SU-DHL-6 (cell line): Measurements from ENCODE around the gene ITPA.
"Not testable (repeated sequence)": the region's sequence is repeated elsewhere in the genome, so short reads cannot be mapped to it uniquely, and the experiment has no call there.

ENCODE experiments used
- CTCF ChIP-seq: fragments of 200-600 bp; sonication (generic); IDR thresholded peaks from one replicate; pipeline ENCODE4 v1.5.1; 2017; ENCODE audit warnings: antibody characterized with exemption, mild to moderate bottlenecking, low read length, moderate library complexity; ENCODE audit not compliant: insufficient read depth, poor library complexity, severe bottlenecking
- EZH2phosphoT487 ChIP-seq: fragments of 200-600 bp; sonication (generic), shearing (Covaris generic); conservative IDR thresholded peaks from 2 replicates; pipeline ENCODE4 v1.6.1; 2018; ENCODE audit warnings: mild to moderate bottlenecking, antibody characterized with exemption, low read length, moderate library complexity, mixed read lengths

DNA sequence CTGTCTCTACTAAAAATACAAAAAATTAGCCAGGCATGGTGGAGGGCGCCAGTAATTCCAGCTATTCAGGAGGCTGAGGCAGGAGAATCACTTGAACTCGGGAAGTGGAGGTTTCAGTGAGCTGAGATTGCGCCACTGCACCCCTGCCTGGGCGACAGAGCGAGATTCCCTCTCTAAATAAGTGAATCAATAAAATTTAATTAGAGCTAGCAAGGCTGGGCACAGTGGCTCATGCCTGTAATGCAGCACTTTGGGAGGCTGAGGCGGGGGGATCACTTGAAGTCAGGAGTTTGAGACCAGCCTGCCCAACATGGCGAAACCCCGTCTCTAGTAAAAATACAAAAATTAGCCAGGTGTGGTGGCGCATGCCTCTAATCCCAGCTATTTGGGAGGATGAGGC is 21.4 kb upstream of the ITPA start:
- TF ChIP-seq CTCF, EZH2phosphoT487: not testable (repeated sequence)
